ENCODE data around the gene CHTF8.

The CHTF8 gene

GRCh38 chr16:69079697-69080096 lies 52.7 kb downstream of the CHTF8 start:
- DNase-seq, result no peak

GRCh38 chr16:69078073-69078472 lies 54.3 kb downstream of the CHTF8 start:
- DNase-seq, result no peak

GRCh38 chr16:69077251-69077650 lies 55.1 kb downstream of the CHTF8 start:
- DNase-seq, result no peak

GRCh38 chr16:69073181-69073702 lies 59.1 kb downstream of the CHTF8 start:
- DNase-seq, result no peak

- no peak for DNase-seq
Measured at GRCh38 chr16:69072640-69072974, 59.8 kb downstream of the CHTF8 start.

- DNase-seq, result no peak
Measured at GRCh38 chr16:69071036-69071435, 61.4 kb downstream of the CHTF8 start.

- DNase-seq, result no peak
Measured at GRCh38 chr16:69069504-69069903, 62.9 kb downstream of the CHTF8 start.
